H1 (cell line): Measurements from ENCODE around the gene VWA1. TPM values are rescaled to one million over a fixed set of nuclear protein-coding genes. Genes with fewer than 3 reads are reported as not detected.

Experiments
- CTCF ChIA-PET: fragments of 300-600 bp; sonication (Branson Sonifier 250); formaldehyde crosslinking; loops from one replicate; lab custom pipeline; 2021; ENCODE audit not compliant: partially characterized antibody; lab: Charles Lee
- POLR2A ChIA-PET: fragments of 300-600 bp; sonication (Branson Sonifier 250); formaldehyde crosslinking; loops from one replicate; lab custom pipeline; 2021; ENCODE audit warnings: inconsistent platforms; ENCODE audit not compliant: partially characterized antibody; lab: Charles Lee
- DNase-seq, 2 experiments: peaks; one replicate each; pipeline versions ENCODE4 v3.0.0 to v3.0.0-alpha.2; 2010 to 2022; ENCODE audit warnings: low spot score in 2 of 2, low read depth in 1 of 2, mixed read lengths in 1 of 2
- FAIRE-seq: peaks from 2 replicates; lab custom pipeline; 2011; peaks lifted over from hg19 to GRCh38; lab: Jason Lieb, UNC
- H2AFZ ChIP-seq: 2 replicates; pipeline ENCODE4 v1.8.1; 2012; ENCODE audit warnings: low read length, inconsistent platforms
- H2AK5ac ChIP-seq: 2 replicates; pipeline ENCODE4 v1.6.1; 2013; ENCODE audit warnings: low read depth, low read length
- H2BK120ac ChIP-seq: replicated peaks from 2 replicates; pipeline ENCODE3; 2013; ENCODE audit warnings: low read depth, low read length, inconsistent platforms
- H2BK12ac ChIP-seq: 2 replicates; pipeline ENCODE4 v1.6.1; 2013; ENCODE audit warnings: low read depth, low read length
- H2BK15ac ChIP-seq: 2 replicates; pipeline ENCODE4 v1.6.1; 2013; ENCODE audit warnings: low read length
- H2BK20ac ChIP-seq: 2 replicates; pipeline ENCODE4 v1.6.1; 2013; ENCODE audit warnings: low read length
- H2BK5ac ChIP-seq: 2 replicates; pipeline ENCODE4 v1.6.1; 2013; ENCODE audit warnings: low read depth, low read length
- H3K14ac ChIP-seq: 2 replicates; pipeline ENCODE4 v1.6.1; 2013; ENCODE audit warnings: inconsistent platforms; ENCODE audit not compliant: insufficient read length
- H3K18ac ChIP-seq: 2 replicates; pipeline ENCODE4 v1.6.1; 2013; ENCODE audit warnings: low read length; ENCODE audit errors: extremely low read depth
- H3K23ac ChIP-seq: 2 replicates; pipeline ENCODE4 v1.6.1; 2013; ENCODE audit warnings: inconsistent platforms; ENCODE audit not compliant: insufficient read length
- H3K23me2 ChIP-seq: 2 replicates; pipeline ENCODE4 v1.6.1; 2013; ENCODE audit warnings: low read depth, low read length
- H3K27ac ChIP-seq: 2 replicates; pipeline ENCODE4 v1.6.1; 2011; ENCODE audit warnings: low read depth, low read length, inconsistent platforms
- H3K27me3 ChIP-seq, 4 experiments: replicated peaks in 1 of 4; 1 replicate in 1 of 4; 2 replicates in 3 of 4; pipeline versions ENCODE4 v1.6.1 to v1.8.1; 2011 to 2013; ENCODE audit warnings: low read length in 3 of 4, mild to moderate bottlenecking in 3 of 4, inconsistent platforms in 2 of 4, mixed read lengths in 2 of 4, moderate library complexity in 1 of 4; ENCODE audit not compliant: control insufficient read depth in 3 of 4, insufficient read depth in 3 of 4; ENCODE audit errors: extremely low read depth in 1 of 4
- H3K36me3 ChIP-seq, 4 experiments: 2 replicates each; pipeline versions ENCODE4 v1.6.1 to v1.8.1; 2011 to 2013; ENCODE audit warnings: mild to moderate bottlenecking in 4 of 4, low read length in 3 of 4, moderate library complexity in 2 of 4, control low read depth in 1 of 4, inconsistent platforms in 1 of 4; ENCODE audit not compliant: insufficient read depth in 4 of 4, control insufficient read depth in 2 of 4
- H3K4ac ChIP-seq: replicated peaks from 2 replicates; pipeline ENCODE3; 2013; ENCODE audit warnings: low read length, low read depth, mixed read lengths, inconsistent platforms; ENCODE audit not compliant: insufficient read length
- H3K4me1 ChIP-seq, 4 experiments: replicated peaks in 1 of 4; 1 replicate in 1 of 4; 2 replicates in 3 of 4; pipeline versions ENCODE4 v1.6.1 to v1.8.1; 2011 to 2013; ENCODE audit warnings: low read length in 3 of 4, inconsistent platforms in 2 of 4, mixed read lengths in 1 of 4; ENCODE audit not compliant: insufficient read depth in 4 of 4, control insufficient read depth in 3 of 4
- H3K4me2 ChIP-seq, 2 experiments: 2 replicates each; pipeline versions ENCODE4 v1.6.1 to v1.8.1; 2011 to 2013; ENCODE audit warnings: low read depth in 2 of 2, low read length in 2 of 2, control low read depth in 1 of 2, inconsistent platforms in 1 of 2, mild to moderate bottlenecking in 1 of 2; ENCODE audit not compliant: insufficient read depth in 1 of 2
- H3K4me3 ChIP-seq, 4 experiments: fragments of 200-600, 300-600 bp in 1 of 4; sonication (generic), shearing (Covaris generic), sonication (Bioruptor Twin) in 1 of 4; 2 replicates each; pipeline versions ENCODE4 v1.5.1 to v1.8.1; 2011 to 2016; ENCODE audit warnings: low read length in 4 of 4, low read depth in 3 of 4, control low read depth in 2 of 4, inconsistent platforms in 2 of 4, mild to moderate bottlenecking in 2 of 4, mixed read lengths in 1 of 4, moderate library complexity in 1 of 4; ENCODE audit not compliant: insufficient read depth in 2 of 4; ENCODE audit errors: extremely low read depth in 1 of 4
- H3K56ac ChIP-seq: replicated peaks from 2 replicates; pipeline ENCODE3; 2013; ENCODE audit warnings: low read depth, mild to moderate bottlenecking, mixed read lengths, low read length, inconsistent platforms; ENCODE audit not compliant: insufficient read length
- H3K79me1 ChIP-seq: 2 replicates; pipeline ENCODE4 v1.6.1; 2013; ENCODE audit warnings: low read depth, low read length, control low read depth
- H3K79me2 ChIP-seq, 2 experiments: 2 replicates each; pipeline versions ENCODE4 v1.6.1 to v1.8.1; 2012 to 2013; ENCODE audit warnings: low read length in 2 of 2, mild to moderate bottlenecking in 2 of 2, inconsistent platforms in 1 of 2; ENCODE audit not compliant: insufficient read depth in 2 of 2, control insufficient read depth in 1 of 2
- H3K9ac ChIP-seq, 4 experiments: replicated peaks in 1 of 4; 1 replicate in 1 of 4; 2 replicates in 3 of 4; pipeline versions ENCODE4 v1.6.1 to v1.8.1; 2011 to 2013; ENCODE audit warnings: low read depth in 3 of 4, low read length in 3 of 4, control low read depth in 2 of 4, mild to moderate bottlenecking in 2 of 4, moderate library complexity in 2 of 4, inconsistent platforms in 1 of 4; ENCODE audit errors: extremely low read depth in 1 of 4
- H3K9me3 ChIP-seq, 2 experiments: 2 replicates each; pipeline versions ENCODE4 v1.6.1 to v1.8.1; 2012 to 2013; ENCODE audit warnings: mild to moderate bottlenecking in 2 of 2, moderate library complexity in 2 of 2, control low read depth in 1 of 2, inconsistent platforms in 1 of 2, low read depth in 1 of 2, low read length in 1 of 2, mixed read lengths in 1 of 2; ENCODE audit not compliant: insufficient read depth in 2 of 2
- H4K20me1 ChIP-seq, 2 experiments: replicated peaks in 1 of 2; 2 replicates each; pipeline versions ENCODE3 to v1.8.1; 2011 to 2013; ENCODE audit warnings: inconsistent platforms in 2 of 2, low read length in 2 of 2, mild to moderate bottlenecking in 1 of 2; ENCODE audit not compliant: insufficient read depth in 2 of 2, control insufficient read depth in 1 of 2
- H4K5ac ChIP-seq: 2 replicates; pipeline ENCODE4 v1.6.1; 2013; ENCODE audit warnings: low read length, low read depth, mixed read lengths, inconsistent platforms; ENCODE audit not compliant: insufficient read length
- H4K8ac ChIP-seq: 2 replicates; pipeline ENCODE4 v1.8.0; 2013; ENCODE audit warnings: mild to moderate bottlenecking, moderate library complexity, low read length, inconsistent platforms; ENCODE audit not compliant: insufficient read depth; ENCODE audit errors: extremely low read depth
- H4K91ac ChIP-seq: replicated peaks from 2 replicates; pipeline ENCODE3; 2013; ENCODE audit warnings: low read length, mixed read lengths, inconsistent platforms; ENCODE audit not compliant: insufficient read length
- JUN ChIP-seq: IDR thresholded peaks from 2 replicates; pipeline ENCODE4 v1.6.1; 2011; ENCODE audit warnings: low read depth, mild to moderate bottlenecking, improper control_type of control experiment, low read length
- MAX ChIP-seq: IDR thresholded peaks from 2 replicates; pipeline ENCODE4 v1.6.1; 2012; ENCODE audit warnings: inconsistent platforms
- POLR2AphosphoS5 ChIP-seq: IDR thresholded peaks from 2 replicates; pipeline ENCODE4 v1.6.1; 2011; ENCODE audit warnings: low read depth, low read length
- POU5F1 ChIP-seq: IDR thresholded peaks from 2 replicates; pipeline ENCODE4 v1.6.1; 2011; ENCODE audit warnings: low read depth, mild to moderate bottlenecking, low read length, moderate library complexity
- RBBP5 ChIP-seq: IDR thresholded peaks from 2 replicates; pipeline ENCODE4 v1.7.1; 2012; ENCODE audit warnings: low read depth, mild to moderate bottlenecking, inconsistent platforms, low read length, moderate library complexity, borderline replicate concordance
- SIN3A ChIP-seq, 2 experiments: IDR thresholded peaks in 1 of 2; conservative IDR thresholded peaks in 1 of 2; 2 replicates each; pipeline ENCODE4 v1.6.1; 2011 to 2012; ENCODE audit warnings: low read length in 2 of 2, improper control_type of control experiment in 1 of 2, low read depth in 1 of 2, mild to moderate bottlenecking in 1 of 2
- SIRT6 ChIP-seq: IDR thresholded peaks from one replicate; pipeline ENCODE4 v1.7.1; 2012; ENCODE audit warnings: low read length, inconsistent platforms
- TAF7 ChIP-seq: optimal IDR thresholded peaks from 2 replicates; pipeline ENCODE3; 2011; ENCODE audit warnings: low read depth, mild to moderate bottlenecking, inconsistent platforms, low read length, moderate library complexity, borderline replicate concordance
- TEAD4 ChIP-seq: IDR thresholded peaks from 2 replicates; pipeline ENCODE4 v1.6.1; 2012; ENCODE audit warnings: low read depth, low read length, inconsistent platforms, mixed read lengths
- YY1 ChIP-seq: IDR thresholded peaks from 2 replicates; pipeline ENCODE4 v1.6.1; 2011; ENCODE audit warnings: low read depth, mild to moderate bottlenecking, low read length
- WGBS, 2 experiments: shearing (Covaris generic) in 1 of 2; methylation state at CpG; one replicate each; pipeline versions ENCODE4 v1.1.6 to v1.1.7; 2013 to 2015; ENCODE audit warnings: low lambda C conversion rate in 2 of 2, mixed read lengths in 2 of 2, inconsistent platforms in 1 of 2, low coverage in 1 of 2, missing lambda C conversion rate in 1 of 2; ENCODE audit not compliant: insufficient replicate concordance in 2 of 2, insufficient coverage in 1 of 2, insufficient read length in 1 of 2; ENCODE audit errors: extremely low coverage in 1 of 2, missing lambda C conversion rate in 1 of 2; 5-methylcytosine and 5-hydroxymethylcytosine counted together
- polyA plus RNA-seq, 7 experiments: library from polyadenylated mRNA; depleted of rRNA in 3 of 7; stranded (reverse) in 5 of 7; unstranded in 2 of 7; fragments of >200 nt in 5 of 7; fragments of 200-250 nt in 2 of 7; gene quantifications; 1 replicate in 5 of 7; 2 replicates in 1 of 7; 4 replicates in 1 of 7; pipeline versions ENCODE4 v1.2.1 to v1.2.3, GENCODE V29; 2011 to 2013; ENCODE audit warnings: missing spikeins in 2 of 7, mixed read lengths in 2 of 7
- total RNA-seq: library from RNA; stranded (reverse); fragmentation: NEBNext Ultra II Directional; extraction: Animal tissue kit (Norgen Biotek cat#: 25700); gene quantifications from 2 replicates; pipeline ENCODE4 v1.2.1, GENCODE V29; 2021

VWA1 gene
- total and polyA plus RNA-seq, 2 of the 8 experiments (the other 6 are each of a cell fraction or from before 2014, with no cell fraction given), result 16.0 to 36.6 TPM

GRCh38 chr1:1432951-1433803, 2.3 kb upstream of the VWA1 start:
- Histone ChIP-seq H4K20me1 (peaks cover 4 to 7% of the 10 kb centered on the region in 2 experiments), H2BK5ac (peak overlapping the region; percentile 95; the same call in 1 of the 2 replicates), H3K23ac (no peak overlapping the region), H3K27ac (no peak overlapping the region), H3K23me2 (peaks cover 18% of the 10 kb centered on the region; the same call in 1 of the 2 replicates), H3K4me2 (peak overlapping the region; percentile 54 to 94), H2AFZ (no peak overlapping the region), H4K5ac (peak overlapping the region; percentile 75), H2BK15ac (peak overlapping the region; percentile 92; the same call in 1 of the 2 replicates), H3K4me1 (peaks cover 0 to 59% (median 42%) of the 10 kb centered on the region in 4 experiments; a peak in 6 of 7 replicates), H2BK120ac (peak overlapping the region; percentile 92), H3K79me1 (no peaks in the 10 kb centered on the region), H3K56ac (no peak overlapping the region), H4K91ac (peak overlapping the region; percentile 98), H4K8ac (peak overlapping the region; percentile 57; the same call in 1 of the 2 replicates), H3K4me3 (peak overlapping the region in 1 of 4 experiments; percentile 72; a peak in 3 of 8 replicates), H3K9me3 (peaks cover 0 to 1% of the 10 kb centered on the region in 2 experiments; a peak in 1 of 4 replicates), H3K9ac (no peak overlapping the region; a peak in 3 of 7 replicates), H2BK12ac (peak overlapping the region; percentile 96; the same call in 1 of the 2 replicates), H3K18ac (peak overlapping the region; percentile 85), H3K14ac (no peak overlapping the region), H3K36me3 (no peaks in the 10 kb centered on the region; a peak in 1 of 8 replicates), H2AK5ac (peak overlapping the region; percentile 88; the same call in 1 of the 2 replicates), H3K4ac (peak overlapping the region; percentile 100), H3K79me2 (peaks cover 0 to 8% of the 10 kb centered on the region in 2 experiments; a peak in 1 of 4 replicates), H3K27me3 (peaks cover 0 to 3% (median 0%) of the 10 kb centered on the region in 4 experiments; a peak in 2 of 7 replicates), H2BK20ac (peak overlapping the region; percentile 90; the same call in 1 of the 2 replicates)
- FAIRE-seq (no peak), DNase-seq (peak in 1 of 2 experiments; percentile 78)
- CTCF ChIA-PET, result interaction anchor here (0.8 to 2.1 kb wide), 13 partner anchors 9 to 118 kb away, joined by 3 to 9 read pairs (median 4); partner anchors contain the start of gene ANKRD65
- WGBS, 2 experiments, result 60% methylated on average over 30 of the region's 34 CpGs; no CpG with 5 or more reads in 1 of the 2 experiments
- POLR2A ChIA-PET, result interaction anchor here (1.2 to 22.9 kb wide), 13 partner anchors 8 to 80 kb away, joined by 3 to 515 read pairs (median 4); partner anchors contain the start of genes ANKRD65, ATAD3C, CCNL2 and MRPL20
- no peak for TF ChIP-seq SIRT6
- TF ChIP-seq RBBP5, result no peak
- no peak for TF ChIP-seq TEAD4
- no peak for TF ChIP-seq POLR2AphosphoS5
- no peak for TF ChIP-seq JUN
- no peak for TF ChIP-seq TAF7
- TF ChIP-seq YY1, result no peak
- TF ChIP-seq POU5F1, result no peak
- TF ChIP-seq MAX, result peak; percentile 36; the same call in 1 of the 2 replicates
- 0 out of 4 replicates have a peak, but pooled peaks of 1 of the 2 experiments have one; percentile 68 for TF ChIP-seq SIN3A (conservative IDR thresholded peaks at IDR 0.05 in 1 of 2, IDR thresholded peaks at IDR 0.05 in 1 of 2; ENCODE audit: low read depth in 1 of 2, low read length in 2 of 2)
